ENCODE data around the gene GRM4. TPM values are rescaled to one million over a fixed set of nuclear protein-coding genes. Genes with fewer than 3 reads are reported as not detected.

Gene GRM4
- total and polyA plus RNA-seq, 4 donors, result not detected

DNA sequence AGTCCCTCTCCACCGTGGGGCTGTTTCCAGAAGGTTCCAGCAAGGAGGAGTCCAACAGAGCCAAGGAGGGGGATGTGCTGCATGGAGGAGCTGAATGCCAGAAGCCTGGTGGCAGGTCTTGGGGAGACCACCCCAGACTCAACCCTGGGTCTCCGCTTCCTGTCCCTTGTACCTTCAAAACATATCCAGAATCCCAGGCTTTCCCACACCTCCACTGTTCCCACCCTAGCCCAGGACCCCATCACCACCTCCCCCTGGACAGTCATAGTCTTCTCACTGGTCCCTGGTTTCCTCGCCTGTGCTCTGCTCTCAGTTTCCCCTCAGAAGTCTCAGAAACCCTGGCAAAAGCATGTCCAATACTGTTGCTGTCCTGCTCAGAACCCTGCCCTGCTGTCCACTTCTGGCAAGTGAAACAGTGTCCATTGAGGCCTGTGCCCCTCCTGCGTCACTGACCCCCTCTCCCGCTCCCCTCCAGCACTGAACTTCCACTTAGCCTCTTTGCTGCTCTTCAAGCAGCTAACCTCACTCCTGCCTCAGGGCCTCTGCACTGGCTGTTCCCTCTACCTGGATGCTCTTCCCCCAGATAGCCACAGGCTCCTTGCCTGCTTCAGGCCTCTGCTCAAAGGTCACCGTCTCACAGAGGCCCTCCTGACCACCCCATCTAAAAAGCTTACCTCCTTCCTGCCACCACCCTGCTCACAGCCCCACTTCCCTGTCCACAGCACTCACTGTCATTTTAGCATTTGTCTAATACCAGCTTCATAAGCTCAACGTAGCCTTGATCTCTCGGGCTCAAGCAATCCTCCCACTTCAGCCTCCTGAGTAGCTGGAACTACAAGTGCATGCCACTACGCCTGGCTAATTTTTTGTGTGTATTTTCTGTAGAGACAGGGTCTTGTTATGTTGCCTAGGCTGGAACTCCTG lies 169.2 kb downstream of the GRM4 start:
- peak; percentile 27 for DNase-seq (ENCODE audit: low spot score)
- Histone ChIP-seq H3K27me3 (ENCODE audit: control insufficient read depth in 4 of 4, insufficient read depth in 4 of 4, low read length in 3 of 4) (peaks cover 0 to 2% (median 0%) of the 10 kb centered on the region in 4 donors), H3K9ac (ENCODE audit: low read depth in 1 of 2, low read length in 2 of 2) (no peak overlapping the region), H3K4me1 (ENCODE audit: control insufficient read depth in 4 of 4, insufficient read depth in 4 of 4, low read length in 3 of 4) (peaks cover 0 to 3% (median 0%) of the 10 kb centered on the region in 4 donors), H3K27ac (ENCODE audit: low read depth in 1 of 2, low read length in 2 of 2) (no peak overlapping the region), H3K4me3 (ENCODE audit: low read depth in 1 of 3, low read length in 3 of 3) (no peak overlapping the region), H3K9me3 (ENCODE audit: control insufficient read depth in 4 of 4, low read length in 3 of 4) (no peaks in the 10 kb centered on the region), H3K36me3 (ENCODE audit: control insufficient read depth in 4 of 4, insufficient read depth in 3 of 4, low read depth in 1 of 4, low read length in 3 of 4) (no peaks in the 10 kb centered on the region)
- 89% methylated on average over 9 of the region's 9 CpGs for WGBS
- no peak for TF ChIP-seq FOXA1 (IDR thresholded peaks at IDR 0.05)

DNA sequence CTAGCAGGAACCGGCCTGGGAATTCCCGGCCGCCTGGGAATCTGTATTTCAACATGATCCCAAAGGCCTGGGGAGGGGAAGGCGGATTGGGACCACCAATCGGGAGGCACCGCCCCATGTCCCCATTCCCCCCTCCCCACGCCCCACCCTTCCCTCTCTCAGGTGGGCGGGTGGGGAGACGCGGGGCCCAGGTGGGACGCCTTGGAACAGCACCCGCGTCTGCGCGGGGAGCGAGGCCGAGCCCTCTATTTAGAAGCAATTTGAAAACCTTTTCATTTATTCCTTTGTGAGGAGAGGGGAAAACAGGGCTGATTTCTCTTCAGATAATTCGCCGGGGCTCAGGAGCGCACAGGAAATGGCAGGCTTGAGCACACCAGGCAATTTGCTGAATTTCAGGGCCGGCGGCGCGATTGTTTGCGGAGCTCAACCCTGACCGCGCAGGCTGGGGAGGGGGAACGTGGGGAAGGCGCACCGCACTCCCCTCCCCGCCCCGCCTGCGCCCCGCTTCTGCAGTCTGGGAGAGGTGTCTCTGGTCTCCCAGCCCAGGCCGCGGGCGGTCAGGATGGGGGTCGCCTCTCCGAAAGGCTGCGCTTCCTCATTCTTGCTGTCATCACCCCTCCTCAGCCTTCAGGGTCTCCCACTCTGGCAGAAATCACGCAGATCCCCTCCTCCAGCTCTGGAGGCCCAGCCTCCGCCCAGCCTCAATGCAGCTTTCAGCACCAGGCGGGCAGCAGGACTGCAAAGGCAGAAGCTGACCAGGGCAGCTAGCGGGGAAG lies 170.0 kb downstream of the GRM4 start:
- WGBS, result 41% methylated on average over 44 of the region's 44 CpGs
- DNase-seq (ENCODE audit: low spot score), result peak; percentile 32
- no peak overlapping the region for H3K4me3 ChIP-seq (ENCODE audit: low read depth in 1 of 3, low read length in 3 of 3)
- H3K9me3 ChIP-seq (ENCODE audit: control insufficient read depth in 4 of 4, low read length in 3 of 4), result no peaks in the 10 kb centered on the region
- no peak overlapping the region for H3K27ac ChIP-seq (ENCODE audit: low read depth in 1 of 2, low read length in 2 of 2)
- TF ChIP-seq JUND (IDR thresholded peaks at IDR 0.05) (no peak), EGR1 (IDR thresholded peaks at IDR 0.05; ENCODE audit: low read depth in 2 of 2) (no peak), HNF4G (IDR thresholded peaks at IDR 0.05) (no peak), GABPA (IDR thresholded peaks at IDR 0.05 in 1 of 2, conservative IDR thresholded peaks at IDR 0.05 in 1 of 2) (no peak)
- TF ChIP-seq, protein P1, sequence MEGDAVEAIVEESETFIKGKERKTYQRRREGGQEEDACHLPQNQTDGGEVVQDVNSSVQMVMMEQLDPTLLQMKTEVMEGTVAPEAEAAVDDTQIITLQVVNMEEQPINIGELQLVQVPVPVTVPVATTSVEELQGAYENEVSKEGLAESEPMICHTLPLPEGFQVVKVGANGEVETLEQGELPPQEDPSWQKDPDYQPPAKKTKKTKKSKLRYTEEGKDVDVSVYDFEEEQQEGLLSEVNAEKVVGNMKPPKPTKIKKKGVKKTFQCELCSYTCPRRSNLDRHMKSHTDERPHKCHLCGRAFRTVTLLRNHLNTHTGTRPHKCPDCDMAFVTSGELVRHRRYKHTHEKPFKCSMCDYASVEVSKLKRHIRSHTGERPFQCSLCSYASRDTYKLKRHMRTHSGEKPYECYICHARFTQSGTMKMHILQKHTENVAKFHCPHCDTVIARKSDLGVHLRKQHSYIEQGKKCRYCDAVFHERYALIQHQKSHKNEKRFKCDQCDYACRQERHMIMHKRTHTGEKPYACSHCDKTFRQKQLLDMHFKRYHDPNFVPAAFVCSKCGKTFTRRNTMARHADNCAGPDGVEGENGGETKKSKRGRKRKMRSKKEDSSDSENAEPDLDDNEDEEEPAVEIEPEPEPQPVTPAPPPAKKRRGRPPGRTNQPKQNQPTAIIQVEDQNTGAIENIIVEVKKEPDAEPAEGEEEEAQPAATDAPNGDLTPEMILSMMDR (IDR thresholded peaks at IDR 0.05; ENCODE audit: low read depth, low read length, missing input control), result no peak
- TF ChIP-seq, protein P2, sequence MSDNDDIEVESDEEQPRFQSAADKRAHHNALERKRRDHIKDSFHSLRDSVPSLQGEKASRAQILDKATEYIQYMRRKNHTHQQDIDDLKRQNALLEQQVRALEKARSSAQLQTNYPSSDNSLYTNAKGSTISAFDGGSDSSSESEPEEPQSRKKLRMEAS (IDR thresholded peaks at IDR 0.05), result no peak
- H3K4me1 ChIP-seq (ENCODE audit: control insufficient read depth in 4 of 4, insufficient read depth in 4 of 4, low read length in 3 of 4), result no peaks in the 10 kb centered on the region
- no peaks in the 10 kb centered on the region for H3K36me3 ChIP-seq (ENCODE audit: control insufficient read depth in 4 of 4, insufficient read depth in 3 of 4, low read depth in 1 of 4, low read length in 3 of 4)
- H3K9ac ChIP-seq (ENCODE audit: low read depth in 1 of 2, low read length in 2 of 2), result no peak overlapping the region
- peaks cover 0 to 2% (median 0%) of the 10 kb centered on the region in 4 donors for H3K27me3 ChIP-seq (ENCODE audit: control insufficient read depth in 4 of 4, insufficient read depth in 4 of 4, low read length in 3 of 4)

DNA sequence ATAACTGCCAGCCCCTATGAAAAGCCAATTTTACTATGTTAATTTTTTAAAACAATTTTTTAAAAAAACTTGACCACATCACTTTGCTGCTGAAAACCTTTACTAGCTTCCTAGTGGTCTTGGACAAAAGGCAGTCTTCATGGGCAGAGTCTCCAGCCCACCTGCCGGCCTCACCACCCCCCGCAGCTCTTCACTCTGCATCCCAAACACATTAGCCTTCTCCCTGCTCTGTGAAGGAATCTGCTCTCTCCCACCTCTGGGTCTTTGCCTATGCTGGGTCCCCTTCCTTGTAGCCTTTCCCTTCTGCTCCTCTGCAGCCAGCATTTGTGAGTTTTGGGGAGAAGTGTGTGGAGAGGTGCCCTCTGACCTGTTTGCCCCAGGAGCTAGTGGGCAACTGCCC lies 171.4 kb downstream of the GRM4 start:
- Histone ChIP-seq H3K4me3 (ENCODE audit: low read depth in 1 of 3, low read length in 3 of 3) (no peak overlapping the region), H3K9ac (ENCODE audit: low read depth in 1 of 2, low read length in 2 of 2) (no peak overlapping the region), H3K27ac (ENCODE audit: low read depth in 1 of 2, low read length in 2 of 2) (no peak overlapping the region), H3K4me1 (ENCODE audit: control insufficient read depth in 4 of 4, insufficient read depth in 4 of 4, low read length in 3 of 4) (no peaks in the 10 kb centered on the region), H3K36me3 (ENCODE audit: control insufficient read depth in 4 of 4, insufficient read depth in 3 of 4, low read depth in 1 of 4, low read length in 3 of 4) (no peaks in the 10 kb centered on the region), H3K9me3 (ENCODE audit: control insufficient read depth in 4 of 4, low read length in 3 of 4) (no peaks in the 10 kb centered on the region), H3K27me3 (ENCODE audit: control insufficient read depth in 4 of 4, insufficient read depth in 4 of 4, low read length in 3 of 4) (peaks cover 0 to 2% (median 0%) of the 10 kb centered on the region in 4 donors)
- DNase-seq (ENCODE audit: low spot score), result no peak
- TF ChIP-seq HNF4G (IDR thresholded peaks at IDR 0.05) (no peak), EGR1 (IDR thresholded peaks at IDR 0.05; ENCODE audit: low read depth in 2 of 2) (no peak), FOXA2 (IDR thresholded peaks at IDR 0.05) (no peak), SP1 (IDR thresholded peaks at IDR 0.05) (no peak)
- TF ChIP-seq, protein P1 (IDR thresholded peaks at IDR 0.05; ENCODE audit: low read depth, low read length, missing input control), result no peak
- WGBS, result 56% methylated on average over 2 of the region's 2 CpGs
